Kidney tubule cell (primary cell): ENCODE results near the gene SLC16A12.
A peak's percentile ranks its signal among the peaks of the same experiment; 100 is the strongest.
"Not testable (repeated sequence)": the region's sequence is repeated elsewhere in the genome, so short reads cannot be mapped to it uniquely, and the experiment has no call there.

Experiments used
- DNase-seq: peaks from one replicate; pipeline ENCODE4 v3.0.0-alpha.2; 2018; ENCODE audit warnings: low spot score

The SLC16A12 gene

DNA sequence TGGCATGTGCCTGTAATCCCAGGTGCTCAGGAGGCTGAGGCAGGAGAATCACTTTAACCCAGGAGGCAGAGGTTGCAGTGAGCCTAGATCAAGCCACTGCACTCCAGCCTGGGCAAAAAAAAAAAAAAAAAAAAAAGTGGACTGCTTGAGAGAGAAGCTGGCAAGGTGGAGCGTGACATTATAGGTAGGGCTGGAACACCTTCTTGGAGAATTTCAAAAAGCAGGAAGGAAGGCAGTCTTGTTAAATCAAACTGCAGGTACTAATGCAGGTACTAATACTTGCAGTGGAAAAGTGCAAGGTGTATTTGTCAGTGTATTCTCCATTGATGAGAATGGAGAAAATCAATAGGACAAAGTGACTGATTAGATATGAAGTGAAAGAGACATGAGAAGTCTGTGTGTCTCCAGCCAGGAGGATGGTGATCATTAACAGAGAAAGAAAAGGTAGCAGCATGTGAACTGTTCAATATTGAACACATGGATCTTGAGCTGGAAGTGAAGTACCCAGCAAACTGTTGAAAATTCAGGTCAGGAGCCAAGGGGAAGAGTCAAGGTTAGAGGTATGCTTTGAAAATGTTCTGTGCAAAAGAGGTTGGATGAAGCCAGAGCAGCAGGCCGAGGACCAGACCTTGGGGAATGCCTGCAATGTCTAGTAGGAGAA lies 12.6 kb upstream of the SLC16A12 start:
- DNase-seq, result no peak

- not testable (repeated sequence) for DNase-seq
Observed at GRCh38 chr10:89546651-89547050, 11.3 kb upstream of the SLC16A12 start.

DNA sequence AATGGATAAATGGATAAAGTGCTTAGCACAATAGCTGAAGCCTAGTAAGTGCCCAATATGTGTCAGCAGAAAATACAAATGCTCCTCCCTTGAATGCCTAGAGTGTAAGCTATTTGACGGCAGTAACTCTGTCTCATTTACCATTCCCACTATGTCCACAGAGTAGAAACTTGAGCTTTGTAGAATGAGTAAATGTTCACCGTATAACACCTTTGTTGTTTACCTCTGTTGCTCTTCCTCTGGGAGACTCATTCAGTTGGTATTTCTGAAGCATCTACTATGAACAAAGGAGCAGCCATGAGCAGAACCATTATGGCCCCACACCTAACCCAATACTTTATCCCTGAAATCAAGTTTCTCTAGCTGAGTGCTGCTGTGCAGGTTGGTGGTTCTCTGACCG lies 8.4 kb upstream of the SLC16A12 start:
- DNase-seq, result peak; percentile 43

DNA sequence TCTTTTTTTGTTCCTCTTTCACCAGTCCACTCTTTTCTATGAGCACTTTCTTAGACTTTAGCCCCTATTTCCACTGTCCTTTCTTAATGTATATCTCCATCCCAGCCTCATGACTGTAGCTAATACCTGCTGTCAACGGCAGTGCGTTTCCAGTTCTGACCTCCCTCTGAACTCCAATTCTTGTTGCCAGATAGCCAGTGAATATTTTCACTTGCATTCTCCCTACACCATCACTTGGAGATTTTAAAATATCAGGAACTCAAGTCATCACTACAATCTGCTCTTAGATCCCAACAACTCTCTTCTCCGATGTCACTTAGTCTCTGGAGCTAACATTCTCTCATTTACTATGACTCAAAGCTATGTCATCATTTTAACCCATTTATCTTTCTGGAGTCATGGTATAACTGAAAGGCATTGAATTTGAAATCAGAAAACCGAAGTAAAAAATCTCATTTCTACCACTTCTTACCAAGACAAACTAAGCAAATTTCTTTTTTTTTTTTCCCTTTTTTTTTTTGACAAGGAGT lies 5.1 kb upstream of the SLC16A12 start:
- peak; percentile 48 for DNase-seq

DNA sequence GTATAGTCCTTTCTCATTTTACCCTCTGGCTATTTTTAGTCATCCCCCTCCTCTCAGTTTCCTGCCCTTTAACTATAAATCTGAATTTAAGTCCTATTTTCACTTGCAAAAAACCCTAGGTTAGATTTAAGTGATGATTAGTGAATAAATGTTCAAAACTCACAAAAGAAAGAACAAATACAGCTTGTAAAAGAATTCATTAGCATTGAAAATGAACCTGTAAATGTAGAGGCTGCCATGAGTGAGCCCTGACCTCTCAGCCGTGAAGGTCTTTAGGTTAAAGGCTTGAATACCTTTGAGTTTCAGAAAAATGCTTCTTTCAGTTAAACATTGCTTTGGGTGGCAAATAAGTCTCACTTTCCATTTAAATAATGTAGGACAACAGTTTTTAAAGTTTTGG lies 2.0 kb upstream of the SLC16A12 start:
- no peak for DNase-seq

DNA sequence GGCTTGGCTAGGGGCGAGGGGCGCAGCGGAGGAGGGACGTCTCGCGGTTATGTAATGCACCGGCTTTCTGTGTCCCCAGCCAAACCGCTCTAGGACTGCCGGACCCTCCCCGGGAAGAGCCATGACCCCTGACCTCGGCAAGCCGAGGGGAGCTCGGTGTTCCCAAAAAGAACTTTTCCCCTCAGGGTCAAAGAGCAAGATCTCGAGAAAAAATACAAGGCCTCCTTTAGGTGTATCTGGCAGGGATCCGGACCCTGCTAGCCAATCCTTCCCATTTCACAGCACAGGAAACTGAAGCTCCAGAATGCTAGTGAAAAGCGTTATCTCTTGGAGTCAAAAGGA lies 590 bp upstream of the SLC16A12 start:
- DNase-seq, result no peak

GRCh38 chr10:89534826-89535166 lies 598 bp downstream of the SLC16A12 start:
- DNase-seq, result no peak

DNA sequence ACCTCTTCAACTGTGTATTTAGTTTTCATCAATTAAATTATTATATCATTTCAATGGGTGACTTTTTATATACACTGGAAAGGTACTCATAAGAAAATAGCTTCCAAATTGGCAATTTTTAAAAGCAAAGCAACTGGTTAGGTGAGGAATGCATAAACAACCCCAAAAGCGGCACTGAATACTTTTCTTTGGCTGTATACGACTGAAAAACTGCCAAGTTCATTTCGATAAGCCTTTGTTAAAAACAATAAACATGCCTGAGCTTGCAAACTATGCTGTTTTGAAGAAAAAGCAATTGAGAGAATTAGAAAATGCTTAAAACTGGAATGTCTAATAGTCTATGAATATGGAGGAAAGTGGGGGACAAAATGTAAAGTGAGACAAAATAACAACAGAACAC lies 2.9 kb downstream of the SLC16A12 start:
- DNase-seq, result no peak

- DNase-seq, result peak; percentile 68
Observed at GRCh38 chr10:89531359-89531758, 4.0 kb downstream of the SLC16A12 start.

DNA sequence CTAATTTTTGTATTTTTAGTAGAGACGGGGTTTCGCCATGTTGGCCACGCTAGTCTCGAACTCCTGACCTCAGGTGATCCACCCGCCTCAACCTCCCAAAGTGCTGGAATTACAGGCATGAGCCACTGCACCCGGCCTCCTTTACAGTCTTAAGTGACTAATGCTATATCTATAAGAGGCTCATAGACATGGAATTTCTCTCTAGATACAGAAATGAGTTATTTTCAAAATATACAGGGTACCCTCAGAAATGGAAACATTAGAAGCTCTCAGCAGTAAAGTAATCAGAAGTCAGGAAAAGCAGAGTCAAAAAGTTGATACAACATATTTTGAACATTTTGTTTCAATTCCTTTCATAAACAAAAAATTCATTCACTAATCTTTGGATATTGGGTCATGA lies 5.7 kb downstream of the SLC16A12 start:
- not testable (repeated sequence) for DNase-seq

- no peak for DNase-seq
Observed at GRCh38 chr10:89526358-89526757, 9.0 kb downstream of the SLC16A12 start.

GRCh38 chr10:89525556-89525955 lies 9.8 kb downstream of the SLC16A12 start:
- DNase-seq, result no peak

GRCh38 chr10:89524279-89524678 lies 11.1 kb downstream of the SLC16A12 start:
- no peak for DNase-seq

GRCh38 chr10:89523274-89523673 lies 12.1 kb downstream of the SLC16A12 start:
- DNase-seq, result no peak

DNA sequence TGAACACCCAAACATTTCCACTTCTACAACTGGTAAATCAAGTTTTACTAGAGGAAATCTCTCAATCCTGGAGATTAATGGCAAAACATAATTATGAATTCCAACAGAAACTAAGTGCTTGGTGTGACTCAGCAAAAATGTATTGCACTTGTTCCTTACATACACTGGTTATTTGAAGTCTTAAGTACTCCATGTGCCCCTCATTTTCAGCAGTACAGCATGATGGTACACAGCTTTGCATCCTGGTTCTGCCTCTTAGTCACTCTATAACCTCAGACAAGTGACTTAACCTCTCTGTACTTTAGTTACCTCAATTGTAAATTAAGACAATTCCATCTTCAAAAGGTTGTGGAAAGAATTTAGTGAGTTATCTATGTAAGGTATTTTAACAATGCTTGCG lies 12.9 kb downstream of the SLC16A12 start:
- DNase-seq, result peak; percentile 40

GRCh38 chr10:89521368-89521767 lies 14.0 kb downstream of the SLC16A12 start:
- no peak for DNase-seq

- no peak for DNase-seq
Observed at GRCh38 chr10:89520706-89521105, 14.7 kb downstream of the SLC16A12 start.

DNA sequence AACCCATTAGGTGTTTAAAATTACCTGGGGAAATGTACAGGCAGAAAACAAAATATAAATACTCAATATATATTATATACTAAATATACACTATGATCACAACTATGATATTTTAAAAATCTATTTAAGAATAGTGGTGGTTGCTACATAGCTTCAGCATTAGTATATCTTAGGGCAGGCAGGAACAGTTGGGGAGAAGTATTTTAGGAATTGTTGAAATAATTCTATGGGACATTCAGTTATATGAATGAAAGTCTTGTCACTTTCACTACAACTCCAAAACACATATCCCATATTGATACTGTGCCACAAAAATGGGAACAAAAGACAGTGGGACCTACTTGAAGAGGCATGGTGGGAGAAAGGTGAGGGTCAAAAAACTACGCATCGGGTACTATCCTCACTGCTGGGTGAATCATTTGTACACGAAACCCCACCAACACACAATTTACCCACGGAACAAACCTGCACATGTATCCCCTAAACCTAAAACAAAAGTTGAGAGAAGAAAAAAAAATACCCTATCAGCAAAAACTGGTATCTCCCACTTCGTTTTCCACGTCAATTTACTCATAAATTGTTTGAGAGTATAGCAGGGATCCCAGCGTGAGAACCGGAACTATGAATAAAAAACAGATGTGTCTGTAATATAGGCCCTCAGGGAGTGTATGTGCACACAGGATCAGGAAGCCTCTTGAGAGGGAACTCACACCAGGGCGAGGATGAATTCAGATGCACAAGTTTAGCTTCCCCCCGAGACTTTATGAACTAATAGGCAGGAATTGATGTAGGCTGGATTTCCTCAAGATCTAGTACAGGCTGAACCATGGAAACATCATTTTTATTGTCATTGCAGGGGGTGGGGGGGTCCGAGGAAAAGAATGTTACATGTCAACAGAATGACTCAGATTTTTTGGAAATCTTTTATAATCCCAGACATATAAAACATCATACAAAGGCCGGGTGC lies 16.2 kb downstream of the SLC16A12 start:
- no peak for DNase-seq

DNA sequence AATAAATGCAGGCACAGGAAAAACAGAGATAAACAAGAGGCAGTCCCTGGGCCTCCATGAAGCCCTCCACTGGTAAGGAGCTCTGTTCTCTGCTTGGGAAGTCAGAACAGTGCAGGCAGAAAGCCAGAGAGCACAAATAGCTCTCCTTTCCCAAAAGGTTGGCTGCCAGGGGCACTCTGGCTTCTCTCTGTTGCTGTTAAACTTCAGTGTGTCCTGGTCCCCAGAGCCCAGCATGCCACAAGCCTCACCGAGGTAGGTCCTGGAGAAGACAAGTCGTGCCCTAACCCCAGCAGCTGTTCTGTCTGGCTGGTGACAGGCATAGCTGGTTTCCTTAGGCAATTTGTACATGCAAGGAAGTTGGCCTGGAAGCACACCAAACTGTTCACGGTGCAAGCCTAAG lies 17.3 kb downstream of the SLC16A12 start:
- DNase-seq, result peak; percentile 28

DNA sequence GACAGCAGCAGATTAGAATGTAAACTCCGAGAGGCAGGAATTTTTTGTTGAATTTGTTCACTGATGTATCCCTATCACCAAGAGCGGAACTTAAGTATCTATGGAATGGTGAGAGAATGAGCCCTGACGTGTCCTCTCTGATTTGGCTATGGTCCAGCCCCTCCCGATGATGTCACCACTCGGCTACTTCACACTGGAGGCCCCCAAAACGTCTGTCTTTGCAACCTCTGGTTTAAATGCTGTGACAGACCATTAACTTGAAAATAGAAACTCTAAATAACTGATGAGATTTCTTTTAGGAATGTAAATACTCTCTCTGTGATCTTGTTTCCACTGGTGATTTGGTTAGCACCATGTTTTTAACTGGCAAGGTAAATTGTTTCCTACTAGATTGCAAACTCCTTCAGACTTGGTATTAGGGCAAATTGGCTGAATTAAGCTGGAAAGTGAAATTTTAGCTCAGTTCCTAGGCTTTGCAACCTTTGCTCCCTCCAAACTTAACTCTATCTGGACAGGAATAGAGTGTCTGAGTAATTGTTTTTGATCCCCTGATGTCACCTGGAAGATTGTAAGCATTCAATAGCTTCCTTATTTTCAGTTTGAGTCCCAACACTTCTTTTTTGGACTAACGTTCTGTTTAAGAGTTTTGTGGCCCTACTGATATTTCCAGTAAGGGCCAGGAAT lies 19.1 kb downstream of the SLC16A12 start:
- DNase-seq, result peak; percentile 98

GRCh38 chr10:89515031-89515841 lies 20.2 kb downstream of the SLC16A12 start:
- DNase-seq, result peak; percentile 97

DNA sequence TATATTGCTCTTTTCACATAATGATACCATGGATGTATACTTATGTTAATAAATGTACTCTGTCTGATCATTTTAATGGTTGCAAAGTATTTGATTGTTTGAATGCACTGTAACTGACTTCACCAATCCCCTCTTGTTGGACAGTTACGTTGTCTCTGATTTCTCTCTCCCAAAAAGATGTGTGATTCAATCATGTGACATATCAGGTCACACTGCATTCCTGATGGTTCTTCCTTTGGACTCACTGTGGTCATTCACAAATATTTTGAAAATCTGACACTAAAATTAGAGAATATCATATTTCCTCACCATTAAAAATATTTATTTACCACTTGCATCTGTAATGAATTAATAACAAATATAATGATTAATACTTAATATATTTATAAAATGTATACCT lies 22.2 kb downstream of the SLC16A12 start:
- no peak for DNase-seq
